H54 (cell line): Measurements from ENCODE around the gene MEIS1.
A peak's percentile ranks its signal among the peaks of the same experiment; 100 is the strongest.
"Not testable (repeated sequence)": the region's sequence is repeated elsewhere in the genome, so short reads cannot be mapped to it uniquely, and the experiment has no call there.

Experiments used
- DNase-seq: peaks from one replicate; pipeline ENCODE4 v3.0.0; 2011; ENCODE audit warnings: low spot score, mixed read lengths; ENCODE audit not compliant: insufficient read length
- FAIRE-seq: peaks from 3 replicates; lab custom pipeline; 2011; peaks lifted over from hg19 to GRCh38; lab: Jason Lieb, UNC
- POLR2A ChIP-seq: IDR thresholded peaks from 2 replicates; pipeline ENCODE4 v1.6.1; 2011; ENCODE audit warnings: low read depth, mild to moderate bottlenecking, low read length

MEIS1 gene

GRCh38 chr2:66434679-66435548, at the start of gene MEIS1:
TSS of gene MEIS1 (plus strand) at chr2:66435125. CDS start at chr2:66435857, 732 bp downstream.
- peak; percentile 83 for DNase-seq
- FAIRE-seq, result peak; percentile 83
- peak; percentile 60 for TF ChIP-seq POLR2A

- FAIRE-seq (no peak), DNase-seq (no peak)
- no peak for TF ChIP-seq POLR2A
Measured at GRCh38 chr2:66387016-66387753, 47.7 kb upstream of the MEIS1 start.

GRCh38 chr2:66389651-66390131, 45.2 kb upstream of the MEIS1 start:
- TF ChIP-seq POLR2A, result no peak
- FAIRE-seq (peak; percentile 48), DNase-seq (peak; percentile 6)

- DNase-seq, result no peak
- TF ChIP-seq POLR2A, result no peak
- FAIRE-seq, result no peak
Measured at GRCh38 chr2:66390152-66390551, 44.8 kb upstream of the MEIS1 start.

GRCh38 chr2:66390811-66391210, 44.1 kb upstream of the MEIS1 start:
- TF ChIP-seq POLR2A, result no peak
- no peak for FAIRE-seq
- no peak for DNase-seq

- not testable (repeated sequence) for DNase-seq, FAIRE-seq
Measured at GRCh38 chr2:66391240-66391639, 43.7 kb upstream of the MEIS1 start.

- no peak for TF ChIP-seq POLR2A
- no peak for FAIRE-seq
- no peak for DNase-seq
Measured at GRCh38 chr2:66405473-66405872, 29.5 kb upstream of the MEIS1 start.

- no peak for TF ChIP-seq POLR2A
- DNase-seq (no peak), FAIRE-seq (no peak)
Measured at GRCh38 chr2:66408905-66409304, 26.0 kb upstream of the MEIS1 start.

GRCh38 chr2:66412874-66413273, 22.1 kb upstream of the MEIS1 start:
- FAIRE-seq, result no peak
- DNase-seq, result no peak
- no peak for TF ChIP-seq POLR2A

GRCh38 chr2:66414896-66415295, 20.0 kb upstream of the MEIS1 start:
- DNase-seq (no peak), FAIRE-seq (no peak)
- no peak for TF ChIP-seq POLR2A

- FAIRE-seq (no peak), DNase-seq (no peak)
- TF ChIP-seq POLR2A, result no peak
Measured at GRCh38 chr2:66418381-66418780, 16.5 kb upstream of the MEIS1 start.

- DNase-seq (no peak), FAIRE-seq (no peak)
- no peak for TF ChIP-seq POLR2A
Measured at GRCh38 chr2:66421612-66422011, 13.3 kb upstream of the MEIS1 start.

GRCh38 chr2:66423391-66424124, 11.4 kb upstream of the MEIS1 start:
- FAIRE-seq (no peak), DNase-seq (no peak)
- no peak for TF ChIP-seq POLR2A

GRCh38 chr2:66426244-66427111, 8.4 kb upstream of the MEIS1 start:
- FAIRE-seq (no peak), DNase-seq (no peak)
- no peak for TF ChIP-seq POLR2A
